Duodenal mucosa (tissue), 2 donors: Measurements from ENCODE around the gene C2CD3.
"Not testable (repeated sequence)": the region's sequence is repeated elsewhere in the genome, so short reads cannot be mapped to it uniquely, and the experiment has no call there.

Experiments used
- H3K27ac ChIP-seq: one replicate; pipeline ENCODE4 v1.7.0; 2013; ENCODE audit warnings: low read depth, low read length
- H3K27me3 ChIP-seq, 2 donors: one replicate each; pipeline ENCODE4 v1.7.0; 2013; ENCODE audit warnings: low read length in 2 of 2, control low read depth in 1 of 2; ENCODE audit not compliant: insufficient read depth in 2 of 2, control insufficient read depth in 1 of 2
- H3K36me3 ChIP-seq, 2 donors: one replicate each; pipeline ENCODE4 v1.7.0; 2013; ENCODE audit warnings: low read length in 2 of 2, control low read depth in 1 of 2; ENCODE audit not compliant: insufficient read depth in 2 of 2, control insufficient read depth in 1 of 2
- H3K4me1 ChIP-seq, 2 donors: one replicate each; pipeline ENCODE4 v1.7.0; 2013; ENCODE audit warnings: low read length in 2 of 2, control low read depth in 1 of 2; ENCODE audit not compliant: insufficient read depth in 2 of 2, control insufficient read depth in 1 of 2
- H3K4me3 ChIP-seq, 2 donors: one replicate each; pipeline ENCODE4 v1.7.0; 2013; ENCODE audit warnings: low read length in 2 of 2, low read depth in 1 of 2
- H3K9ac ChIP-seq, 2 donors: one replicate each; pipeline ENCODE4 v1.7.0; 2013; ENCODE audit warnings: low read length in 2 of 2, low read depth in 1 of 2
- H3K9me3 ChIP-seq, 2 donors: one replicate each; pipeline ENCODE4 v1.7.0; 2013; ENCODE audit warnings: low read length in 2 of 2, control low read depth in 1 of 2; ENCODE audit not compliant: control insufficient read depth in 1 of 2

Gene C2CD3

DNA sequence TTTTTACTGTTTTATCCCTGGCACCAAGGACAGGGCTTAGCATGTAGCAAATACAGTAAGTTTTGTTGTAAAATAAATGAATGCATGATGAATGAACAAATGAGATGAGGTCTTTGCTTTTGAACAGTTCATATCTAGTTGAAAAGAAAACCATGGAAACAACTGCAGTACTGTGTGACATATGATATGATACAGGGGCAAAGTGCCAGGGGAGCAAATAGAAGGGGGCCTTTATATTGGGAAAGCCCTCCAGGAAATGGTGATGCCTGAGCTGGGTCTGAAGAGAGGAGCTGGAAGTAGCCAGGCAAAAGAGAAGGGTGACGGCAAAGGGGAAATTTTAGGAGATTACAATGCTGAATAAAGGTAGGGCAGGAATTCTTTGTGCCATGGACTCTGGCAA, 98.1 kb downstream of the C2CD3 start:
- Histone ChIP-seq H3K4me1 (no peaks in the 10 kb centered on the region), H3K9ac (no peak overlapping the region), H3K36me3 (peaks cover 24 to 46% of the 10 kb centered on the region in 2 donors), H3K4me3 (no peak overlapping the region), H3K27me3 (no peaks in the 10 kb centered on the region), H3K9me3 (no peaks in the 10 kb centered on the region), H3K27ac (no peak overlapping the region)

DNA sequence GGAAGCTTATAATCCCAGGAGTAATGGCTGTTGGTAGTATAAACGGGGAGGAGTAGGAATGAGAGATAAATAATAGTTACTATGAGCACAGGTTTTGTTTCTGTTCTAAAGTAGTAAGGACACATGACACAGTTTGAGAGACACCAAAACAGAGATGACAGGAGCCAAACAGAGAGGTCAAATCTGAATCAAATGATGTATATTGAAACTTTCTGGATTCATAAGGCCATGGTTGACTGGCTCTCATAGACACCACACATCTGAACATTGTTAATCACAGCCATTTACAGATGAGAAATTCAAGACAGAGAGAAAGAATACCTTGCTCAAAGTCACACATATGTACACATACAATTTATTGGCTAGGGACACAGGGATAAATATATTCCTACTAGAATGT, 98.5 kb downstream of the C2CD3 start:
- no peaks in the 10 kb centered on the region for H3K27me3 ChIP-seq
- no peak overlapping the region for H3K4me3 ChIP-seq
- no peak overlapping the region for H3K9ac ChIP-seq
- peaks cover 25 to 46% of the 10 kb centered on the region in 2 donors for H3K36me3 ChIP-seq
- no peaks in the 10 kb centered on the region for H3K9me3 ChIP-seq
- H3K27ac ChIP-seq, result no peak overlapping the region
- H3K4me1 ChIP-seq, result no peaks in the 10 kb centered on the region

- no peak overlapping the region for H3K27ac ChIP-seq
- H3K27me3 ChIP-seq, result no peaks in the 10 kb centered on the region
- H3K9me3 ChIP-seq, result no peaks in the 10 kb centered on the region
- no peak overlapping the region for H3K9ac ChIP-seq
- H3K36me3 ChIP-seq, result peaks cover 23 to 43% of the 10 kb centered on the region in 2 donors
- H3K4me1 ChIP-seq, result no peaks in the 10 kb centered on the region
- no peak overlapping the region for H3K4me3 ChIP-seq
Observed at GRCh38 chr11:74070723-74071492, 99.9 kb downstream of the C2CD3 start.

DNA sequence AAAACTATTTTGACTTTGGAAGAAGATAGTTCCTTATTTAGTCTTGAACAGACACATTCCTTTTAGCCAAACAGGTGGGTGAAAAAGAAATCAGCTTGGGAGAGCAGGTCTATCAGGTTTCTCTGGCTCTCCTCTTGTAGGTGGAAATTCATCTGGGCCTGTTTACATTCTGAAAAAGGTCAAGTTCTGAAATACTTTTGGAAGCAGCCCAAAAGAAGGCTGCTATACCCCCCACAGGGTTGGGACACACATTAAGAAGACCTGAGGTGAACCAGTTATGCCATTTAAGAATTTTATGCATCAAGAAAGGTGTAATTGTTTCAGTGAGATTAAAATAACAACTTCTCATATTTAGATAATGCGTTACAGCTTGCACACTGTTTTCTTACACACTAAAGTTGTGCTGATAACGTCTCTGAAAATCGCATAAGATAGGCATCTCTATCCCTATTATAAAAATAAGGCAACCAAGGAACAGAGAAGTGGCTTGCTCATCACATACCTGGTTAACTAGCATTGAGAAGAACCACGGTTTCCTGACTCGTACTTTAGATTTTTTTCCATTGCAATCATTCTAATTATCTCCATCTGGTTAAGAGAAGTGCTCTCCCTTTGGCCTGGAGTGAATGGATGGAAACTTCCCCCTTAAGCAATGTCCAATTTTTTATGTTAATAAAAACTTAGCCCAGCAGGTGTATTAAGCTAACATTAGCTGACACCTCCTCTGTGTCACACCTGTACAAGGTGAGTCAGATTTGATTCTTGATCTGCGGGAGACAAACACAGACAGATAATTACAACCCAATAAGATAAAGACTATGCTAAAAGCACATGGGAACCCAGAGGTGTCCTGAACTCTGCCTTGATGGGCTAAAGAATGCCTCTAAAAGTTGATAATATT, 101.4 kb downstream of the C2CD3 start:
- H3K4me3 ChIP-seq, result no peak overlapping the region
- no peaks in the 10 kb centered on the region for H3K27me3 ChIP-seq
- H3K9me3 ChIP-seq, result no peaks in the 10 kb centered on the region
- H3K9ac ChIP-seq, result no peak overlapping the region
- H3K4me1 ChIP-seq, result no peaks in the 10 kb centered on the region
- H3K36me3 ChIP-seq, result peaks cover 23 to 33% of the 10 kb centered on the region in 2 donors
- H3K27ac ChIP-seq, result no peak overlapping the region

GRCh38 chr11:74066663-74067062, 104.1 kb downstream of the C2CD3 start:
- H3K9ac ChIP-seq, H3K27ac ChIP-seq, H3K27me3 ChIP-seq, H3K9me3 ChIP-seq, H3K4me3 ChIP-seq, H3K4me1 ChIP-seq: not testable (repeated sequence)
- peaks cover 15% of the 10 kb centered on the region in 2 donors for H3K36me3 ChIP-seq

- not testable (repeated sequence) for H3K9ac ChIP-seq, H3K9me3 ChIP-seq, H3K4me1 ChIP-seq, H3K27me3 ChIP-seq, H3K4me3 ChIP-seq, H3K27ac ChIP-seq
- H3K36me3 ChIP-seq, result peaks cover 8 to 12% of the 10 kb centered on the region in 2 donors
Observed at GRCh38 chr11:74065534-74065933, 105.3 kb downstream of the C2CD3 start.

DNA sequence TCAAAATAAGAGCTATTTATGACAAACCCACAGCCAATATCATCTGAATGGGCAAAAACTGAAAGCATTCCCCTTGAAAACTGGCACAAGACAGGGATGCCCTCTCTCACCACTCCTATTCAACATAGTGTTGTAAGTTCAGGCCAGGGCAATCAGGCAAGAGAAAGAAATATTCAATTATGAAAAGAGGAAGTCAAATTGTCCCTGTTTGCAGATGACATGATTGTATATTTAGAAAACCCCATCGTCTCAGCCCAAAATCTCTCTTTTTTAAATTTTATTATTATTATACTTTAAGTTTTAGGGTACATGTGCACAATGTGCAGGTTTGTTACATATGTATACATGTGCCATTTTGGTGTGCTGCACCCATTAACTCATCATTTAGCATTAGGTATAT, 107.2 kb downstream of the C2CD3 start:
- H3K4me3 ChIP-seq, H3K9me3 ChIP-seq, H3K27ac ChIP-seq, H3K4me1 ChIP-seq, H3K36me3 ChIP-seq, H3K9ac ChIP-seq, H3K27me3 ChIP-seq: not testable (repeated sequence)

DNA sequence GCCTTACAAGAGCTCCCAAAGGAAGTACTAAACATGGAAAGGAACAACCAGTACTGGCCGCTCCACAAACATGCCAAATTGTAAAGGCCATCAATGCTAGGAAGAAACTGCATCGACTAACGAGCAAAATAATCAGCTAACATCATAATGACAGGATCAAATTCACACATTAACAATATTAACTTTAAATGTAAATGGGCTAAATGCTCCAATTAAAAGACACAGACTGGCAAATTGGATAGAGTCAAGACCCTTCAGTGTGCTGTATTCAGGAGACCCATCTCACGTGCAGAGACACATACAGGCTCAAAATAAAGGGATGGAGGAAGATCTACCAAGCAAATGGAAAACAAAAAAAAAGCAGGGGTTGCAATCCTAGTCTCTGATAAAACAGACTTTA, 109.2 kb downstream of the C2CD3 start:
- H3K36me3 ChIP-seq, H3K9me3 ChIP-seq, H3K27me3 ChIP-seq, H3K4me1 ChIP-seq, H3K27ac ChIP-seq, H3K4me3 ChIP-seq, H3K9ac ChIP-seq: not testable (repeated sequence)

DNA sequence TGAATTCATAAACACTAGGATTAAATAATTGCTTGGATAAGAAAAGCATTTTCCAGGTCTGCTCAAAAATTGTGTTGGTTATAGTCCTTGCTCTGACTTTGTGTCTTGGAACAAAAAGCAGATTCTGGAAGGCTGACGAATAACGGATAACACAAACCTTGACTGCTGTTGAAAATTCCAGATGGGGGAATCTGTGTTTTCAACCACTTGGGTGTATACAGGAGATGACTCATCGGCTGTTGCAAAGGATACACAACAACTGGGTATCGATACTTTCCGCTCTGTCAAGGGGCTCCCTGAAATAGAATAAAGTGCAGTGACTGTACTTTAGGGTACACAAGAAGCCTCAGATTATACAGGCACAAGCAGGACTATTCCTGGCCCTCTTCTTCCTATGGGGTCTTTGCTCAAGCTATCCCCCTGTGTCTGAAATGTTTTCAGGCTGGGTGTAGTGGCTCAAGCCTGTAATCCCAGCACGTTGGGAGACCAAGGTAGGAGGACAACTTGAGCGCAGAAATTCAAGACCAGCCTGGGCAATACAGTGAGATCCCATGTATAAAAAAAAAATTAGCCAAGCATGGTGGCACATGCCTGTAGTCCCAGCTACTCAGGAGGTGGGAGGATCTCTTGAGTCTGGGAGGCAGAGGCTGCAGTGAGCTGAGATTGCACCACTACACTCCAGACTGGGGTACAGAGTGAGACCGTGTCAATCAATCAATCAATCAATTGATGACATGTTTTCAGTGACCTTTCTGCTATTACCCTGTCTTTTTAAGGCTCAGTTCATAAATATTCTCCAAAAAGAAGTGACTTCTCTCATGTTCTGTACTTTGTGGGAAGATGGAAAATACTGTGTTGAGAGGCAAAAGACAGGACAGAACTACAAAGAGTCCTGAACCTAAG, 113.3 kb downstream of the C2CD3 start:
- H3K27ac ChIP-seq, result no peak overlapping the region
- H3K36me3 ChIP-seq, result peaks cover 0 to 9% of the 10 kb centered on the region in 2 donors
- no peaks in the 10 kb centered on the region for H3K27me3 ChIP-seq
- no peaks in the 10 kb centered on the region for H3K9me3 ChIP-seq
- no peak overlapping the region for H3K9ac ChIP-seq
- no peaks in the 10 kb centered on the region for H3K4me1 ChIP-seq
- no peak overlapping the region for H3K4me3 ChIP-seq
